ENCODE results near the gene TTC7B. TPM values are rescaled to one million over a fixed set of nuclear protein-coding genes. Genes with fewer than 3 reads are reported as not detected.
A peak's percentile ranks its signal among the peaks of the same experiment; 100 is the strongest.

Gene TTC7B
- total and polyA plus RNA-seq, 2 experiments from 2014 or later, result 7.9 to 28.6 TPM

- TF ChIP-seq ZNF331 (CRISPR knock-in tag; IDR thresholded peaks at IDR 0.05; ENCODE audit: low read depth) (peak; percentile 100), REST (IDR thresholded peaks at IDR 0.05; ENCODE audit: unreplicated experiment) (no peak), EZH2phosphoT487 (IDR thresholded peaks at IDR 0.05; ENCODE audit: unreplicated experiment) (no peak), STAT1 (IDR thresholded peaks at IDR 0.05; ENCODE audit: unreplicated experiment) (no peak)
These were observed 55.5 kb downstream of the TTC7B start (continued) for GRCh38 chr14:90760591-90761316.

GRCh38 chr14:90760078-90760444 lies 56.2 kb downstream of the TTC7B start:
- TF ChIP-seq EZH2phosphoT487 (IDR thresholded peaks at IDR 0.05; ENCODE audit: unreplicated experiment) (no peak), POLR2AphosphoS5 (IDR thresholded peaks at IDR 0.05; ENCODE audit: low read depth) (no peak), ZNF331 (CRISPR knock-in tag; IDR thresholded peaks at IDR 0.05; ENCODE audit: low read depth) (no peak), ETS1 (IDR thresholded peaks at IDR 0.05) (no peak), JUNB (IDR thresholded peaks at IDR 0.05; ENCODE audit: unreplicated experiment) (no peak), REST (IDR thresholded peaks at IDR 0.05; ENCODE audit: unreplicated experiment) (no peak)
- Histone ChIP-seq H3K9me2 (ENCODE audit: insufficient read depth) (no peaks in the 10 kb centered on the region), H3K79me2 (replicated peaks; ENCODE audit: insufficient read depth) (no peaks in the 10 kb centered on the region), H3K36me3 (ENCODE audit: insufficient read depth) (no peaks in the 10 kb centered on the region), H3K4me3 (no peak overlapping the region), H3K4me1 (ENCODE audit: insufficient read depth) (peaks cover 6% of the 10 kb centered on the region; the same call in 1 of the 2 replicates), H3F3A (replicated peaks; ENCODE audit: low read depth) (peaks cover 7% of the 10 kb centered on the region), H4K20me1 (replicated peaks; ENCODE audit: insufficient read depth) (no peaks in the 10 kb centered on the region), H3K27me3 (ENCODE audit: insufficient read depth) (peaks cover 9% of the 10 kb centered on the region), H3K27ac (ENCODE audit: low read depth) (no peak overlapping the region), H3K4me2 (no peak overlapping the region), H2AFZ (no peak overlapping the region)
- no peak for DNase-seq (ENCODE audit: low spot score)
- Mint-ChIP-seq H3K9me3 (peaks cover 8% of the 10 kb centered on the region; the same call in 2 of the 3 replicates), H3K27me3 (ENCODE audit: insufficient read depth, low read depth, poor library complexity) (peaks cover 7% of the 10 kb centered on the region), H3K27ac (no peak overlapping the region), H3K36me3 (ENCODE audit: low read depth) (no peaks in the 10 kb centered on the region; the same call in 2 of the 3 replicates), H3K4me1 (peaks cover 24% of the 10 kb centered on the region), H3K4me3 (no peak overlapping the region)
- no peak for ATAC-seq

Data from GM23338 (cell line).